Tibial nerve (tissue), 3 donors: Measurements from ENCODE around the gene ASS1.

Source experiments
- POLR2A ChIP-seq, 2 donors: fragments of 450-650 bp; IDR thresholded peaks; one replicate each; pipeline ENCODE4 v1.6.1; 2017; ENCODE audit warnings: antibody characterized with exemption in 2 of 2, mild to moderate bottlenecking in 2 of 2, moderate library complexity in 2 of 2
- TF ChIP-seq, protein P1 (sequence below), 5 experiments: fragments of 200-600 bp in 3 of 5; fragments of 450-650 bp in 2 of 5; sonication (generic) in 3 of 5; IDR thresholded peaks; one replicate each; pipeline ENCODE4 v1.5.1; 2016 to 2019; ENCODE audit warnings: antibody characterized with exemption in 5 of 5, mild to moderate bottlenecking in 3 of 5, moderate library complexity in 2 of 5

DNA sequence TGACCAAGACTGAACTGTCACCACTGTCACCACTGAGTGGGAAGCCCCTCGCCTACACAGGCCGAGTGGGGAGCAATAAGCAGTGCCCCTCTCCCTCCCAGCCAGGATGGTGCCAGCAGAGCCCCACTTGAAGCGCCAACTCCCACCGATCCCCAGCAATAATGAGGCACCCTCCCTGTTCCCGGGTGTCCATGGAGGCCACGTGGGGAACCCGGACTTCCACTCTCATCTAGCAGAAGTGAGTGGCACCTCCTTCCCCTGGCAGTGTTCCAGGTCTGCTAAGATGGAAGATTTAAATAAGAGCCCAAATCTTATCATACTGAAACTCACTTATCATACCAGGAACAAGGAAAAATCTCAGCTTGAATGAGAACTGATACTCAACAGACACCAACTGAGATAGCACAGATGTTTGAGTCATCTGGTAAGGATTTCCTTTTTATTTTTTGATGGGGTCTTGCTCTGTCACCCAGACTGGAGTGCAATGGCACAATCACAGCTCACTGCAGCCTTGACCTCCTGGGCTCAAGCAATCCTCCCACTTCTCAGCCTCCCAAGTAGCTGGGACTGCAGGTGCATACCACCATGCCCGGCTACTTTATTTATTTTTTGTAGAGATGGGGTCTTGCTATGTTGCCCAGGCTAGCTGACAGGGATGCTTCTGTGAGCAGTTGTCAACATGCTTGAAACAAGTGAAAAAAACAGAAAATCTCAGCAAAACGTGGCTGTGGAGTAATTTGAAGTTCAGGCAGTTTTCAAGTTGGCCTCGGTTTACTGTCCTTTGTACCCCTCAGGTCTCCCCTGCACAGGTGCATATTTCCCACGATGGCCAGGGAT is 29.6 kb upstream of the ASS1 start:
- TF ChIP-seq, protein P1, sequence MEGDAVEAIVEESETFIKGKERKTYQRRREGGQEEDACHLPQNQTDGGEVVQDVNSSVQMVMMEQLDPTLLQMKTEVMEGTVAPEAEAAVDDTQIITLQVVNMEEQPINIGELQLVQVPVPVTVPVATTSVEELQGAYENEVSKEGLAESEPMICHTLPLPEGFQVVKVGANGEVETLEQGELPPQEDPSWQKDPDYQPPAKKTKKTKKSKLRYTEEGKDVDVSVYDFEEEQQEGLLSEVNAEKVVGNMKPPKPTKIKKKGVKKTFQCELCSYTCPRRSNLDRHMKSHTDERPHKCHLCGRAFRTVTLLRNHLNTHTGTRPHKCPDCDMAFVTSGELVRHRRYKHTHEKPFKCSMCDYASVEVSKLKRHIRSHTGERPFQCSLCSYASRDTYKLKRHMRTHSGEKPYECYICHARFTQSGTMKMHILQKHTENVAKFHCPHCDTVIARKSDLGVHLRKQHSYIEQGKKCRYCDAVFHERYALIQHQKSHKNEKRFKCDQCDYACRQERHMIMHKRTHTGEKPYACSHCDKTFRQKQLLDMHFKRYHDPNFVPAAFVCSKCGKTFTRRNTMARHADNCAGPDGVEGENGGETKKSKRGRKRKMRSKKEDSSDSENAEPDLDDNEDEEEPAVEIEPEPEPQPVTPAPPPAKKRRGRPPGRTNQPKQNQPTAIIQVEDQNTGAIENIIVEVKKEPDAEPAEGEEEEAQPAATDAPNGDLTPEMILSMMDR (IDR thresholded peaks at IDR 0.05), result no peak
- no peak for TF ChIP-seq POLR2A (IDR thresholded peaks at IDR 0.05)
